GM04503 (cell line): Measurements from ENCODE around the gene TBCK.
"Not testable (repeated sequence)": the region's sequence is repeated elsewhere in the genome, so short reads cannot be mapped to it uniquely, and the experiment has no call there.

Experiments
- DNase-seq: peaks from one replicate; pipeline ENCODE4 v3.0.0-alpha.2; 2012; ENCODE audit warnings: low read depth

Gene TBCK

GRCh38 chr4:106321168-106321567 is 5.2 kb upstream of the TBCK start:
- DNase-seq: not testable (repeated sequence)

GRCh38 chr4:106320235-106320634 is 4.2 kb upstream of the TBCK start:
- no peak for DNase-seq

- DNase-seq: no peak
Measured at GRCh38 chr4:106318511-106318910, 2.5 kb upstream of the TBCK start.

- no peak for DNase-seq
Measured at GRCh38 chr4:106317815-106318214, 1.8 kb upstream of the TBCK start.

- no peak for DNase-seq
Measured at GRCh38 chr4:106316773-106317409, 882 bp upstream of the TBCK start.

GRCh38 chr4:106315476-106315967 is 487 bp downstream of the TBCK start:
- DNase-seq: no peak

GRCh38 chr4:106314960-106315359 is 1.0 kb downstream of the TBCK start:
- no peak for DNase-seq

- DNase-seq: no peak
Measured at GRCh38 chr4:106312997-106313522, 2.9 kb downstream of the TBCK start.

GRCh38 chr4:106312377-106312776 is 3.6 kb downstream of the TBCK start:
- DNase-seq: peak; percentile 54

GRCh38 chr4:106306561-106306960 is 9.4 kb downstream of the TBCK start:
- DNase-seq: no peak

- DNase-seq: no peak
Measured at GRCh38 chr4:106305435-106306055, 10.5 kb downstream of the TBCK start.

- no peak for DNase-seq
Measured at GRCh38 chr4:106304632-106305031, 11.4 kb downstream of the TBCK start.

GRCh38 chr4:106303548-106304281 is 12.3 kb downstream of the TBCK start:
- no peak for DNase-seq

GRCh38 chr4:106302062-106302438 is 14.0 kb downstream of the TBCK start:
- no peak for DNase-seq

- no peak for DNase-seq
Measured at GRCh38 chr4:106301393-106302061, 14.5 kb downstream of the TBCK start.

GRCh38 chr4:106299977-106300376 is 16.0 kb downstream of the TBCK start:
- DNase-seq: no peak

- no peak for DNase-seq
Measured at GRCh38 chr4:106297245-106298035, 18.6 kb downstream of the TBCK start.

GRCh38 chr4:106294062-106294461 is 21.9 kb downstream of the TBCK start:
- no peak for DNase-seq

- no peak for DNase-seq
Measured at GRCh38 chr4:106291678-106292077, 24.3 kb downstream of the TBCK start.

- no peak for DNase-seq
Measured at GRCh38 chr4:106289737-106290136, 26.3 kb downstream of the TBCK start.

- DNase-seq: peak; percentile 55
Measured at GRCh38 chr4:106287353-106287969, 28.5 kb downstream of the TBCK start.
